HG02981 (cell line): Measurements from ENCODE around the gene GNAQ.

Experiments
- ATAC-seq: cut with Tn5 transposase; IDR thresholded peaks from one replicate; pipeline ENCODE4 v1.9.1; 2021; ENCODE audit warnings: mild to moderate bottlenecking, moderate library complexity; ENCODE audit not compliant: unreplicated experiment

GNAQ gene

GRCh38 chr9:77853716-77854115 lies 177.9 kb downstream of the GNAQ start:
- ATAC-seq: no peak

- no peak for ATAC-seq
Observed at GRCh38 chr9:77851882-77852595, 179.6 kb downstream of the GNAQ start.

GRCh38 chr9:77848897-77849296 lies 182.7 kb downstream of the GNAQ start:
- no peak for ATAC-seq

GRCh38 chr9:77848404-77848803 lies 183.2 kb downstream of the GNAQ start:
- ATAC-seq: no peak

GRCh38 chr9:77847626-77848025 lies 184.0 kb downstream of the GNAQ start:
- no peak for ATAC-seq

GRCh38 chr9:77847059-77847499 lies 184.5 kb downstream of the GNAQ start:
- no peak for ATAC-seq

GRCh38 chr9:77844415-77844814 lies 187.2 kb downstream of the GNAQ start:
- ATAC-seq: no peak

GRCh38 chr9:77843871-77844155 lies 187.8 kb downstream of the GNAQ start:
- ATAC-seq: no peak

GRCh38 chr9:77843076-77843870 lies 188.3 kb downstream of the GNAQ start:
- ATAC-seq: no peak

GRCh38 chr9:77841739-77842386 lies 189.7 kb downstream of the GNAQ start:
- no peak for ATAC-seq

GRCh38 chr9:77839459-77840140 lies 192.0 kb downstream of the GNAQ start:
- no peak for ATAC-seq

- no peak for ATAC-seq
Observed at GRCh38 chr9:77838986-77839385, 192.6 kb downstream of the GNAQ start.

- no peak for ATAC-seq
Observed at GRCh38 chr9:77834898-77835488, 196.6 kb downstream of the GNAQ start.

GRCh38 chr9:77833561-77834429 lies 197.8 kb downstream of the GNAQ start:
- ATAC-seq: no peak

- ATAC-seq: no peak
Observed at GRCh38 chr9:77832639-77833038, 199.0 kb downstream of the GNAQ start.

GRCh38 chr9:77831781-77832180 lies 199.8 kb downstream of the GNAQ start:
- no peak for ATAC-seq

- ATAC-seq: no peak
Observed at GRCh38 chr9:77830618-77831285, 200.9 kb downstream of the GNAQ start.

GRCh38 chr9:77829420-77829819 lies 202.2 kb downstream of the GNAQ start:
- ATAC-seq: no peak

- no peak for ATAC-seq
Observed at GRCh38 chr9:77827104-77827784, 204.4 kb downstream of the GNAQ start.
